Mucosa of descending colon (tissue), 3 donors: ENCODE measurements around the gene PEPD. TPM values are rescaled to one million over a fixed set of nuclear protein-coding genes. Genes with fewer than 3 reads are reported as not detected.

ENCODE experiments used
- ATAC-seq: fragments of 200-7000 bp; cut with Tn5 transposase; one replicate; pipeline ENCODE4 v1.9.1; 2020; ENCODE audit warnings: mild to moderate bottlenecking, moderate library complexity
- DNase-seq, 3 donors: peaks; one replicate each; pipeline ENCODE4 v3.0.0-alpha.2; 2020
- H3K36me3 ChIP-seq: fragments of 200-600 bp; one replicate; pipeline ENCODE4 v1.8.0; 2021; ENCODE audit warnings: low read depth, mild to moderate bottlenecking
- H3K4me1 ChIP-seq: fragments of 200-600 bp; one replicate; pipeline ENCODE4 v1.8.0; 2021; ENCODE audit warnings: low read depth, mild to moderate bottlenecking
- H3K4me3 ChIP-seq: fragments of 200-600 bp; one replicate; pipeline ENCODE4 v1.8.0; 2021; ENCODE audit warnings: mild to moderate bottlenecking
- H3K9me3 ChIP-seq: fragments of 200-600 bp; one replicate; pipeline ENCODE4 v1.8.0; 2021; ENCODE audit warnings: mild to moderate bottlenecking
- CTCF ChIP-seq: fragments of 200-600 bp; IDR thresholded peaks from one replicate; pipeline ENCODE4 v1.8.0; 2022; ENCODE audit warnings: antibody characterized with exemption, mild to moderate bottlenecking
- intact Hi-C, 2 donors: fragments of 100-400 bp; cut with DNase I in 1 of 2; cut with micrococcal nuclease in 1 of 2; formaldehyde crosslinking; loops; one replicate each; pipeline versions ENCODE4 v1.11.0 to v1.11.1; 2022; cut with DNase I, micrococcal nuclease
- total RNA-seq, 3 donors: library from RNA; stranded (reverse); fragmentation: NEBNext Ultra II Directional in 2 of 3; extraction: Animal tissue kit (Norgen Biotek cat#: 25700) in 2 of 3; gene quantifications; one replicate each; pipeline versions ENCODE4 v1.2.1 to v1.2.4, GENCODE V29; 2021 to 2023
- donor health status: DM: no; HTN: no; CAD: no; lungs with moderate emphysema.
- donor health status: DM: no; HTN: no; CAD: no.
- donor health status: DM: no; HTN: yes; CAD: no.

The PEPD gene
- total RNA-seq, 3 donors from 2014 or later, result 40.4 to 91.5 (median 79.1) TPM

- Histone ChIP-seq H3K36me3 (no peaks in the 10 kb centered on the region), H3K9me3 (no peaks in the 10 kb centered on the region), H3K4me1 (no peaks in the 10 kb centered on the region), H3K4me3 (no peak overlapping the region)
- DNase-seq (no peak), ATAC-seq (no peak)
- no peak for TF ChIP-seq CTCF
- intact Hi-C loops, result no loop called here
These were observed 23.8 kb upstream of the PEPD start for GRCh38 chr19:33545217-33545981.

DNA sequence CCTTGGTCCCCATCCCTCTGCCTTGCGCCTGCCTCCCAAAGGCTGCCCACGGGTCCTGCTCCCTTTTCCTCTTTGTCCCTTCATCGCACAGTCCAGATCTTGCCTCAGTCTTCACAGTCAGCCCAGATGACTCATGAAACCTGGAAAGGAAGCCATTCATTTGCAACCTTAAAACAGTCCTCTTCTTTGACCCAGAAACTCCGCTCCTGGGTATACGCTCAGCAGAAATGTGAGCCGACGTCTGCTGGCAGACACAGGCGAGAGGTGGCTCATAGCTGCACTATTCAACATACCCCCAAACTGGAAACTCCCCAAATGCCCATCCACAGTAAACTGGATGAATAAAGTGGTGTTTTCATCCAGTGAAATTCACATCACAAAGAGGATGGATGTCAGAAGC lies 13.6 kb upstream of the PEPD start:
- DNase-seq (no peak), ATAC-seq (no peak)
- Histone ChIP-seq H3K4me3 (no peak overlapping the region), H3K36me3 (no peaks in the 10 kb centered on the region), H3K4me1 (no peaks in the 10 kb centered on the region), H3K9me3 (no peaks in the 10 kb centered on the region)
- TF ChIP-seq CTCF, result no peak
- intact Hi-C loops, result no loop called here

DNA sequence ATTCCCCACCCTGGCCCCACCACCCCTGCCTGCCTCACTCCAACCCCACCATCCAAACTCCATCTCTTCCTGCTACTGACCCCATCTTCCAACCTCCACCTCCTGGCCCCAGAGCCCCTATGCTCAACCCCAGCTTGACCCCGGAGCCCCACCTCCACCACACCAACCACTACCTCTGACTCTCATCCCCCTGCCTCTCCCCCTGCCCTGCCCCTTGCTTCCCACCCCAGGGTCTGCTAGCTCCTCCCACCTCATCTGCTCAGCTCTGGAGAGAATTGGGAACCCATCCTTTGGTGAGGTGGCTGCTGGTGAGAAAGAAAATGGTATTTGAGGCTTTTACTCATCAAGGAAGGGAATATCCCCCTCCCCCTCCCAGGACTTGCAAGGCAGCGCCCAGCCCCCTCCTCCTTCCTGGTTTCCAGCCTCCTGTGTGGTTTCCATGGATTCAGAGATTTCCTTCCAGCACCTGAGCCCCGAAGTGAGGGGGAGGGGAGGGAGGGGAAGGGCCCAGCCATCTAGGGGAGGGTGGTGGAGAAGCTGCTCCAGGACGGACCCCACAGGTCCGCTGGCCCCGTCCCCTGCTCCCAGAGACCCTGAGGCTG lies 11.4 kb upstream of the PEPD start:
- intact Hi-C loops, result no loop called here
- no peak for ATAC-seq

DNA sequence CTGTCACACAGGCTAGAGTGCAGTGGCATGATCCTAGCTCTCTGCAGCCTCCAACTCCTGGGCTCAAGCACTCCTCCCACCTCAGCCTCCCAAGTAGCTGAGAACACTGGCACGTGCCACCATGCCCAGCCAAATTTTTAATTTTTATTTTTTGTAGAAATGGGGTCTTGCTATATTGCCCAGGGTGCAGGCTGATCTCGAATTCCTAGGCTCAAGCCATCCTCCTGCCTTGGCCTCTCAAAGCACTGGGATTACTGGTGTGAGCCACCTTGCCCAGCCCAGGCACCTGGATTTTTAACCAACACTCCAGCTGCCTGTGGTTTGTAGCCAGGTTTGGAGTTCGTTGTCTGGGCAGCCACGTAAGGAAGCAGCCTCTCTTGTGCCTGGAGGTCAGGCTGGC lies 9.3 kb upstream of the PEPD start:
- DNase-seq (no peak), ATAC-seq (no peak)
- Histone ChIP-seq H3K4me3 (no peak overlapping the region), H3K36me3 (no peaks in the 10 kb centered on the region), H3K9me3 (no peaks in the 10 kb centered on the region), H3K4me1 (no peaks in the 10 kb centered on the region)
- no peak for TF ChIP-seq CTCF
- intact Hi-C loops, result no loop called here

More for the DNA sequence above, 11.4 kb upstream of the PEPD start:
- TF ChIP-seq CTCF, result no peak
- DNase-seq, result no peak
- no peaks in the 10 kb centered on the region for H3K9me3 ChIP-seq
- no peak overlapping the region for H3K4me3 ChIP-seq
- no peaks in the 10 kb centered on the region for H3K36me3 ChIP-seq
- no peaks in the 10 kb centered on the region for H3K4me1 ChIP-seq

GRCh38 chr19:33530296-33530695 lies 8.7 kb upstream of the PEPD start:
- no peaks in the 10 kb centered on the region for H3K4me1 ChIP-seq
- no peaks in the 10 kb centered on the region for H3K9me3 ChIP-seq
- intact Hi-C loops, result no loop called here
- no peaks in the 10 kb centered on the region for H3K36me3 ChIP-seq
- ATAC-seq (no peak), DNase-seq (no peak)
- no peak overlapping the region for H3K4me3 ChIP-seq
- no peak for TF ChIP-seq CTCF
